HepG2 (cell line): Measurements from ENCODE around the gene CMIP. TPM values are rescaled to one million over a fixed set of nuclear protein-coding genes. Genes with fewer than 3 reads are reported as not detected.
A peak's percentile ranks its signal among the peaks of the same experiment; 100 is the strongest.

Source experiments
- ATAD3A ChIP-seq: sonication (generic); formaldehyde crosslinking; IDR thresholded peaks from 2 replicates; pipeline ENCODE4 v1.4.0; 2020; ENCODE audit warnings: missing genetic modification reagents
- BORCS8-MEF2B ChIP-seq: sonication (generic); formaldehyde crosslinking; IDR thresholded peaks from 2 replicates; pipeline ENCODE4 v1.8.0; 2022; ENCODE audit warnings: mild to moderate bottlenecking, missing genetic modification reagents
- ESRRA ChIP-seq: sonication (generic); formaldehyde crosslinking; IDR thresholded peaks from 2 replicates; pipeline ENCODE4 v1.5.1; 2020; ENCODE audit warnings: mild to moderate bottlenecking, low read depth, missing genetic modification reagents
- GFI1 ChIP-seq: sonication (generic); formaldehyde crosslinking; IDR thresholded peaks from 2 replicates; pipeline ENCODE4 v1.5.0; 2020; ENCODE audit warnings: missing genetic modification reagents, mild to moderate bottlenecking, borderline replicate concordance
- MEIS2 ChIP-seq: sonication (generic); formaldehyde crosslinking; IDR thresholded peaks from 2 replicates; pipeline ENCODE4 v1.9.0; 2021; ENCODE audit warnings: mild to moderate bottlenecking, missing genetic modification reagents
- MLXIP ChIP-seq: sonication (generic); formaldehyde crosslinking; IDR thresholded peaks from 2 replicates; pipeline ENCODE4 v1.9.0; 2021; ENCODE audit warnings: missing genetic modification reagents, borderline replicate concordance
- PHB2 ChIP-seq: fragments of 450-650 bp; IDR thresholded peaks from 2 replicates; pipeline ENCODE4 v1.6.1; 2018; ENCODE audit not compliant: partially characterized antibody
- SRF ChIP-seq: IDR thresholded peaks from 2 replicates; pipeline ENCODE4 v1.6.1; 2011; ENCODE audit warnings: mild to moderate bottlenecking, low read depth, low read length, moderate library complexity
- TEAD2 ChIP-seq: sonication (generic); formaldehyde crosslinking; IDR thresholded peaks from 2 replicates; pipeline ENCODE4 v1.9.0; 2021; ENCODE audit warnings: missing genetic modification reagents
- ZMYM3 ChIP-seq: sonication (generic); formaldehyde crosslinking; IDR thresholded peaks from 2 replicates; pipeline ENCODE4 v1.5.1; 2020; ENCODE audit warnings: mild to moderate bottlenecking, missing genetic modification reagents
- ZNF292 ChIP-seq: sonication (generic); formaldehyde crosslinking; IDR thresholded peaks from 2 replicates; pipeline ENCODE4 v1.8.1; 2022; ENCODE audit warnings: mild to moderate bottlenecking, low read depth, missing genetic modification reagents, borderline replicate concordance
- polyA plus RNA-seq, 8 experiments: library from polyadenylated mRNA; depleted of rRNA in 3 of 8; stranded (reverse) in 7 of 8; unstranded in 1 of 8; fragments of >200 nt; fragmentation: Illumina TruSeq in 4 of 8; extraction: Trizol in 4 of 8; gene quantifications; 2 replicates each; pipeline versions ENCODE4 v1.2.1 to v1.2.3, GENCODE V29; 2011 to 2016; ENCODE audit warnings: low read depth in 4 of 8, missing spikeins in 1 of 8, mixed read lengths in 1 of 8; ENCODE audit not compliant: insufficient read depth in 1 of 8
- total RNA-seq, 5 experiments: library from RNA; depleted of rRNA; stranded (reverse); fragments of >200 nt; fragmentation: Illumina TruSeq; extraction: Trizol; gene quantifications; 2 replicates each; pipeline ENCODE4 v1.2.3, GENCODE V29; 2016; ENCODE audit warnings: low read depth in 1 of 5
- TF ChIP-seq, protein P1 (sequence below): IDR thresholded peaks from 2 replicates; pipeline ENCODE4 v1.6.1; 2016; ENCODE audit warnings: missing biosample characterization, missing genetic modification reagents, low read depth
- TF ChIP-seq, protein P2 (sequence below): sonication (generic); formaldehyde crosslinking; IDR thresholded peaks from 2 replicates; pipeline ENCODE4 v1.8.1; 2022; ENCODE audit warnings: mild to moderate bottlenecking, missing genetic modification reagents
- TF ChIP-seq, protein P3 (sequence below): sonication (generic); formaldehyde crosslinking; IDR thresholded peaks from 2 replicates; pipeline ENCODE4 v1.5.1; 2020; ENCODE audit warnings: missing genetic modification reagents, mild to moderate bottlenecking, borderline replicate concordance
- TF ChIP-seq, protein P4 (sequence below): sonication (generic); formaldehyde crosslinking; IDR thresholded peaks from 2 replicates; pipeline ENCODE4 v1.5.1; 2020; ENCODE audit warnings: missing genetic modification reagents, mild to moderate bottlenecking, borderline replicate concordance

CMIP gene
- total and polyA plus RNA-seq, 2 of the 13 experiments (the other 11 are each of a cell fraction or from before 2014, with no cell fraction given) = 10.9 to 18.1 TPM

DNA sequence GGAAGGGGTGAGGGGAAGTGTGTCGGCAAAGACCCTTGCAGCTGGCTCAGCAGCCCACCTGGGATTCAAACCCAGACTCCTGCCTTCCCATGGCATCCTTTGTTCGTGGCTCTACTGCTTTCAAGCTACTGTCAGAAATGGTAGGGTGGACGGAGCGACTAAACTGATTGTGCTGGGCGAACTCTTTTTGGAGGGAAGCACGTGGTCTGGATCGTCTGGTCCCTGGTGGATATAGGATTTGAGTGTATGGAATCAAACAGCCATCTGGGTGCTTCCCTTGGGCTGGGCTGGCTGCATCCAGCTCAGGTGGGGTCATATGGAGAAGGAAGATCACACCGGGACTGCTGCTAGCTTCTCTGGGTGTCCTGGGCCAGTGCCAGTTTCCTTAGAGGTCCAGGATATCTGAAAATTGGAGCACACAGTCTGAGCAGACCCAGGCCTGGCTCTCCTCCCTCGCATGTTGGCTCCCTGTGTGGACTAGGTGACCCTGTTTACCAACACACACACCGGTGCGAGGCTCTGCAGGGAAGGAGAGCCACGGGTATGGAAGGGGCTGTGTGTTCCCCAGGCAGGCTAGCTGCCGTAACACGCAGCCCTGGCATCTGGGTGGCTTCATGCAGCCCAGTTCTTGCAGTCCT, 8.6 kb downstream of the CMIP start (continued):
- TF ChIP-seq, protein P1, sequence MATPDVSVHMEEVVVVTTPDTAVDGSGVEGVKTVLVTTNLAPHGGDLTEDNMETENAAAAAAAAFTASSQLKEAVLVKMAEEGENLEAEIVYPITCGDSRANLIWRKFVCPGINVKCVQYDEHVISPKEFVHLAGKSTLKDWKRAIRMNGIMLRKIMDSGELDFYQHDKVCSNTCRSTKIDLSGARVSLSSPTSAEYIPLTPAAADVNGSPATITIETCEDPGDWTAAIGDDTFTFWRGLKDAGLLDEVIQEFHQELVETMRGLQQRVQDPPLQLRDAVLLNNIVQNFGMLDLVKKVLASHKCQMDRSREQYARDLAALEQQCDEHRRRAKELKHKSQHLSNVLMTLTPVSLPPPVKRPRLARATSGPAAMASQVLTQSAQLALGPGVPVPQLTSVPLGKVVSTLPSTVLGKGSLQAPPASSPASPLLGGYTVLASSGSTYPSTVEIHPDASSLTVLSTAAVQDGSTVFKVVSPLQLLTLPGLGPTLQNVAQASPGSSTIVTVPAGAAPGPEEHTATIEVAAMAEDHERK (CRISPR knock-in tag) = no peak
- no peak for TF ChIP-seq TEAD2 (CRISPR knock-in tag)
- no peak for TF ChIP-seq SRF
- TF ChIP-seq ATAD3A = no peak
- TF ChIP-seq, protein P2, sequence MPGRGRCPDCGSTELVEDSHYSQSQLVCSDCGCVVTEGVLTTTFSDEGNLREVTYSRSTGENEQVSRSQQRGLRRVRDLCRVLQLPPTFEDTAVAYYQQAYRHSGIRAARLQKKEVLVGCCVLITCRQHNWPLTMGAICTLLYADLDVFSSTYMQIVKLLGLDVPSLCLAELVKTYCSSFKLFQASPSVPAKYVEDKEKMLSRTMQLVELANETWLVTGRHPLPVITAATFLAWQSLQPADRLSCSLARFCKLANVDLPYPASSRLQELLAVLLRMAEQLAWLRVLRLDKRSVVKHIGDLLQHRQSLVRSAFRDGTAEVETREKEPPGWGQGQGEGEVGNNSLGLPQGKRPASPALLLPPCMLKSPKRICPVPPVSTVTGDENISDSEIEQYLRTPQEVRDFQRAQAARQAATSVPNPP (CRISPR knock-in tag) = no peak
- TF ChIP-seq MLXIP (CRISPR knock-in tag) = no peak
- no peak for TF ChIP-seq ESRRA (CRISPR knock-in tag)
- TF ChIP-seq BORCS8-MEF2B (CRISPR knock-in tag) = no peak
- TF ChIP-seq PHB2 = no peak
- no peak for TF ChIP-seq GFI1 (CRISPR knock-in tag)
- TF ChIP-seq ZMYM3 (CRISPR knock-in tag) = peak; percentile 5; the same call in 1 of the 2 replicates
- TF ChIP-seq MEIS2 (CRISPR knock-in tag) = no peak
- TF ChIP-seq, protein P3, sequence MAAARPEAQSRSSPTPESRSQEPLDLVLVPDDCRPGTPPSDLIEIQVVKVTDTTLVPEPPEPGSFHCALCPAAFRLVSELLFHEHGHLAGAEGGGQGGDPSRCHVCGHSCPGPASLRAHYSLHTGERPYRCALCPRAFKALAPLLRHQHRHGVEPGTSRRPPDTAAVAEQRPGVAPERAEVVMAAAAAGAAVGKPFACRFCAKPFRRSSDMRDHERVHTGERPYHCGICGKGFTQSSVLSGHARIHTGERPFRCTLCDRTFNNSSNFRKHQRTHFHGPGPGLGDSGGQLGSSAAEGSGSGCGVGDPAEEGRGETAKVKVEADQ = no peak
- TF ChIP-seq, protein P4, sequence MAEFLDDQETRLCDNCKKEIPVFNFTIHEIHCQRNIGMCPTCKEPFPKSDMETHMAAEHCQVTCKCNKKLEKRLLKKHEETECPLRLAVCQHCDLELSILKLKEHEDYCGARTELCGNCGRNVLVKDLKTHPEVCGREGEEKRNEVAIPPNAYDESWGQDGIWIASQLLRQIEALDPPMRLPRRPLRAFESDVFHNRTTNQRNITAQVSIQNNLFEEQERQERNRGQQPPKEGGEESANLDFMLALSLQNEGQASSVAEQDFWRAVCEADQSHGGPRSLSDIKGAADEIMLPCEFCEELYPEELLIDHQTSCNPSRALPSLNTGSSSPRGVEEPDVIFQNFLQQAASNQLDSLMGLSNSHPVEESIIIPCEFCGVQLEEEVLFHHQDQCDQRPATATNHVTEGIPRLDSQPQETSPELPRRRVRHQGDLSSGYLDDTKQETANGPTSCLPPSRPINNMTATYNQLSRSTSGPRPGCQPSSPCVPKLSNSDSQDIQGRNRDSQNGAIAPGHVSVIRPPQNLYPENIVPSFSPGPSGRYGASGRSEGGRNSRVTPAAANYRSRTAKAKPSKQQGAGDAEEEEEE (CRISPR knock-in tag) = no peak
- TF ChIP-seq ZNF292 (CRISPR knock-in tag) = 0 out of 2 replicates have a peak, but pooled peaks have one; percentile 22
